Forelimb muscle (tissue), 1 donor: ENCODE data around the gene REXO5. TPM values are rescaled to one million over a fixed set of nuclear protein-coding genes. Genes with fewer than 3 reads are reported as not detected.

Experiments
- DNase-seq: peaks from one replicate; pipeline ENCODE4 v3.0.0-alpha.2; 2013; ENCODE audit warnings: low read depth
- polyA plus RNA-seq: library from polyadenylated mRNA; unstranded; fragments of 120-200 nt; gene quantifications from one replicate; pipeline ENCODE4 v1.2.1, GENCODE V29; 2013; ENCODE audit not compliant: insufficient read length

The REXO5 gene
- polyA plus RNA-seq, 1 donor: 5.7 TPM

DNA sequence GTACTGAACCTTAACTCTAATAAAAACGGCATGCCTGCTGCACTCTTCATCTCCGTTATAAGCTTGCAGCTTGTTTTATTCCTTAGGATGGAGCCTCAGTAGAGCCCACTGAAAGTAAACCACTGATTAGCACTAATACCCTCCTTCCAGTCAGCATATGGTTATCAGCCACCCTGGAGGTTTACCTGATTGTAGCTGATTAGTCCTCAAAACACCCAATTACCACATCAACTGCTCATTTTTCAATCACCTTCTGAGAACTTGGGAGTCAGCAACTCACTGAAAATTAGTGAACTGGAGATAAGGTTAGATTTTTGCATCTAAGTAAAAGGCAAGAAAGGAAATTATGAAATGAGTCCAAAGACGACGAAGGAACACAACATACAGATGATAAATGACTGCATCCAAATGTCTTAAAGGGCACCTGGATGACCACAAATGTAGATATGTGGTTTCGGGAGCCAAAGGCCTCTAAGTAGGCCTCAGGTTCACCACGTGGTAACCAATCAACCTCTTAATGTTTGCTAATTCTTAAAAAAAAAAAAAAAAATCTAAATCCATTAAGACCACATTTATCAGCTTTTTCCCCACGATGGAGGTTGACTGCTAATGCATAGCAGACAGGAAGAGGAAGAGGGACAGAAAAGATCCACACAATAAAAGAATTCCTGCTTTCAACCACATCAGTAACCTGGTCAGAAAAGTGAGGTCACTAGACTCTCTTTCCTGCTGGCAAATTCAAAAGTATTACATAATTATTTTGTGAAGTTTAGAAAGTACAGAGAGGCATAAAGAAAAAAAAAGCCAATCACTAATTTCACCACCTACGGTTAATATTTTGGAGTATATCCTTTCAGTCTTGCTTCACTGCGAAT lies 65.9 kb downstream of the REXO5 start:
- DNase-seq: no peak

DNA sequence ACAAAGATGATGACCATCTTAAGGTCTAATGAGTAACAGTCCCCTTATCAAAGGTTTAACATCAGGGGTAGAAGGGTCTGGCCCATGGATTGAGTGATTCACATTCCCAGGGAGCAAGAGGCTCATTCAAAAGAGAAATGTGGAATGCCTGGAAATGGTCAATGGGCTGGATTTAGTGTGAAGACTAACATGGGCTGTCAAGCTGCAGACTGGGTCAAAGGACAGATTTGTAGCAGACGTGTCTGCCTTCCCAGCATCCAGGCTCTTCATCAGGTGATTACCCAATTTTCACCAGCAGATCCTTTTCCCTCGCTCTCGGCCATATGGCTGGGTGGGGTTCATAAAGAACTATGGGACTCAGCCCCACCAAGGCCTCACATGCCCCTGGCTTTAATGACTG lies 67.0 kb downstream of the REXO5 start:
- DNase-seq: no peak

DNA sequence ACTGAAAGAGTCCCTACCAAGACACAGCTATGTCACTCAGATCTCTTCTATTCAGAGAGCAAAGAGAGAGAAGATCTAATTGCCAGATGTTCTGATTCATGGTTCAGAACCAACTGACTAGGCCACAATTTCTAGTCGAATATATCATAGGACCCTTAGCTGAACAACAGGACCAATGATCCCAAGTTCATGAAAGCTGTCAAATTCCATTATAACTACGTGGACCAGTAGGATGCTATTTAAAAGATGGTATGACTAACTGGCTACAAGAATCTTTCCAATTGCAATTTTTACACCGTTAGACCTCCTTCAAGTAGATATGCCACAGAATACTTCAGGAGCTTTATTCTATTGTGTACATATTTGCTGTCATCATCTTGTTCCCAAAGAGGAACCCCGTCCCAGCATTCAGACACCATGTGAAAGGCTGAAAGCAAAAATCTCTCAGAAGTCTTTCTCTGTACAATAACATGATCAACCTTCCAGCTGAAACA lies 67.8 kb downstream of the REXO5 start:
- DNase-seq: no peak

DNA sequence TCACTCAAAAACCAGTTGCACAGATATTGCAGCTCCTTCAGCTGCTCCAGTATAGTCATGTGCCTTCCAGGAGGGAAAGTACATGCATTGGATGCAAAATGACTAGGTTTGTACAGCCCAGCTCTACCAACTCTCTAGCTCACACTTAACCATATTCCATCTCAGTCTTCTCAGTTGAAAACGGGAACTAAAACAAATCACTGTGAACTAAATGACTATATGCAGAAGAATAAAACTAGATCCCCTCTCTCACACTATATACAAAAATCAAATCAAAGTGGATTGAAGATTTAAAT lies 69.0 kb downstream of the REXO5 start:
- no peak for DNase-seq

DNA sequence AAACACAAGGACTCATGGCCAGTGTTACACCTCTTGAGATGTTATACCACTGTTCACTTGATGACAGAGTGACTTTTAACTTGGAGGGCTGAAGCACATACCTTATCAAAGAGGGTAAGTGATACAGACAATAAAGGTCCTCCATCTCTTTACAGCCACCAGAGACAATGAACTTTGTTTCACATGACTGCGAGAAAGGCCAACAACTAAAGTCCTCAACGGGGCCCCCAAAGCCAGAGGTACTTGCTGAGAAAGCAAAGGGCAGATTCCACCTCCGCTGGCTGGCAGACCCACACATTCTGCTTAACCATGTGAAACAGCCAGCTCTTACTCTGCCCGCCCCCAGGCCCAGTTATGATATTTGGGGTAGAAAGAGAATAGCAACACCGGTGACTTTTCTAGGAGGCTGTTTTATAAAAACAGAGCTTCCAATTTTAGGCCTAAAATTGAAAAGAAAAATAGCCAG lies 72.4 kb downstream of the REXO5 start:
- no peak for DNase-seq

DNA sequence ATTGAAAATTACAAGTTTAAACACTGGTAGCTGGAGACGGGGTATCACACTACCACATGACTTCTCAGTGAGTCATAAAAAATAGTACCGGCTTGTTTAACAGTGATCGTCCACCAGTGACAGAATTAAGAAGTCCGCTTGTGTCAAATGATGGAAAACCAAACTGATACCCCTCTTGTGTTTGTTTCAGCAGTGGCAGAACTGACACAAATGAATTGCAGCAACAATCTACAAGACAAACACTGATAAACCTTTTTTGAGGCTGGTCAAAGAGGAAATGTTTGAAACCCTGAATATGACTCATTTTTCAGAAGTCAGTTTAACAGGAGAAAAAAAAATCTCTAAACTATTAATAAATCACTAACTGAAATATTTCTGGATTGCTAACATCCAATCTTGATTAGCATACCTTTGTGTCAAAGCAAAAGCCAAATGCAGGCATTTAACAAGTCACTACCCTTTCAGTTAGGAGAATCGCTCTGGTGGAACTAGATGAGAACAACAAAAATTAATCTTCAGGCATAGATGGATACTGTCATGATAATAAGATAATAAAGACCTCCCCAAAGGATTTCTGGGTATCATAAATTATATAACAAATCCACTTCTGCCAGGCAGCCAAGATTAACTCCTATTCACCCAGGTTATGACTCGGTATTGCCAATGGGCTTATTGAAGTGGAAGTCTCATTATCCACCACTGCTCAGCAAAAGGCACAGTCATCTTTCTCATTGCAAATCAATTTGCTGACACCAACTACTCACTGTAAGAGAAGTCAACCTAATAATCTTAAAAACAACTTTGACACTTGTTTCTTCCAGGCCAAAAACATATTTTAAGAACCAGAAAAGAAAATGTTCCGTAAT lies 73.1 kb downstream of the REXO5 start:
- no peak for DNase-seq

DNA sequence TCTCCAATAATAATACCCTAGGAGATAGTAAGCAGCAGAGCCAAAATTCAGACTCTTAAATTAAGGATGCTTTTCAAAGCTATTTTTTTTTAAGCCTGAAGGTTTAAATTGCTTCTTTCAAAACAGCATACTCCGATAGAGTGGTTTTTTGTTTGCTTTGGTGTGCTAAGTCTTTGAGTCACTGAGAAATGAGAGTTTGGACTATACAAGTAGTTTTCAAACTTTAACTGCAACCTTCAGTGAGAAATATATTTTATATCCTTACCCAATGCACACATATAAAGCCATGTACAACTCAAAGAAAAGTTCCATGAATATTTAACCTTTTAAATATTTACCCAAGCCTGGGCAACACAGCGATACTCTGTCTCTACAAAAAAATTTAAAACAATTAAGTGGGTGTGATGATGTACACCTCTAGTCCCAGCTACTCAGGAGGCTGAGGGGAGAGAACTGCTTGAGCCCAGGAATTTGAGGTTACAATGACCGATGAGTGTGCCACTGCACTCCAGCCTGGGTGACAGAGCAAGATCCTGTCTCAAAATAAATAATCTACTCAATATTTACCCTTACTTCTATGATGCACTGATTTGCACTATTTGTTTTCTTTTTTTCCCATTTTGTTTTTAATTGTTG lies 74.7 kb downstream of the REXO5 start:
- no peak for DNase-seq

DNA sequence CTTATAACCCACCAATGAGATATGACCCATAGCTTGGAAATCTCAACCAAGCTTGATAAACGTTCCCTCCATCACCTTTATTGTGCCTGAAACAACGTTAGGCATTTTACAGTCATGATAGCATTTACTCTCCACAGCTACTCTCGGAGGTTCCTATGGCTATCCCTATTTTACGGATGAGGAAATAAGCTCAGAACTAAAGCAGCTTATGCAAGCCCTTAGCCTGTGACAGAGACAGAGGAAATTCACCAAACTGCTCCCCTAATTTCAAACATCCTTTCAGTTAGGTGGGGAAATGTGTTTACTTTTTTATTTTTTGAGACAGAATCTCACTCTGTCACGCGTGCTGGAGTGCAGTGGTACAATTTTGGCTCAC lies 75.2 kb downstream of the REXO5 start:
- no peak for DNase-seq

DNA sequence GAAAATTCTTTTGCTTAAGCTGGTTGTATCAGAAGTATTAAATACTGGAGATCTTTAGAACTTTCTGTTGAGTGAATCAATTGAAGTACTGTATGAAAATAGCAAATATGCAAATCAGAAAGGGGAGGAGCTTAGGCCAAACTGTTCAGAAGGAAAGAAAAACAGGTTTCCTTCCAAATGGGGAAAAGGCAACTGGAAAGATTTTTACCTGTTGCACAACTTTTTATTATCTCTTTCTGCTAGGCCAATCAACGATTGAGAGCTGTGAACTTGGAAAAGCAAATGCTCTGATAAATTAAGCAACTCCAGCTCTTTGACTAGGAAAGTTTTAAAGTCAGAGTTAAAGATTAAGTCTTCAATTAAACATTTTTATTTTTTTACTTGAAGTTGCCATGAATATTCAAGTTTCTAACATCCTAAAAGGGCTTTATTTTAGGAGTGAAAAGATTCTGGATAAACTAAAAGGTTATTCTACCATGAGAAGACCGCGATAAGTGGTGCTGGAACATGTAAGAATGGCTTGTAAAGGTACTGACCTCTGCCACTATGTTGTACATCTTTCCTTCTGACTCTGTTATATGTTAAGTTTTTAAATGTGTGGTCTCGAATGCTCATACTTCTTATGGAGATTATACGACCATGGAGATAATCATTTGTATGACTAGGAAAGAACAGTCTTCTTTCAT lies 77.4 kb downstream of the REXO5 start:
- no peak for DNase-seq

DNA sequence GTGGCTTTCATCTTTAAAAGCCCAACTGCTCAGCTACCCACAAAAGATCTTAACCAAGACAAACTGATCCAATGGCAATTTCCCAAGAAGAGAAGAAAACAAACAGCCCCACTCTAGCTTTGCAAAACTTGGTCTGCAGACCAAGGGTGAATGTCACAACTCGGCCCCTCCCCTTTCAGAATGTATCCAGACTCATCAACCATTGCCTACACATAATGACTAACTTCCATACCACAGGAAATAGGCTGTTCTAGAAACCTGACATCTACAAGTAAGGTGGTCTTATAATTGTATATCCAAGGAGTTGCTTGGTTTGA lies 77.9 kb downstream of the REXO5 start:
- DNase-seq: no peak

DNA sequence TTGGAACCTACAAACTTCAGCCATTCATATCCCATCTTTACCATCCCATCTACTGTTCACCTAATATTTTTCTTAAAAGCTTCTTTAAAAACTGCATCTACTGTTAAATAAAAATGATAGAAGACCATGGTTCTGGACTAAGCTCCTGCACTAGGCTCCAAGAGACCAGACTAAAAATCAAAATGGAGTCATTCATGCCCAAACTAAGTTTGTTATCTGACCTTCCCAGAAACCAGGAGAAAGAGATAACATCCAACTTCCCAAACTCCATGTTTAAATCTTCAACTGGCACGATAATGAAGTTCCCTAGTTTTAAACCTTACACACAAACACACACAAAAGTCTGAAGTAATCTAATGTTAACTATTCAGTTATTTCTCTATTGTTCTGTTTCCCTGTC lies 80.0 kb downstream of the REXO5 start:
- no peak for DNase-seq

DNA sequence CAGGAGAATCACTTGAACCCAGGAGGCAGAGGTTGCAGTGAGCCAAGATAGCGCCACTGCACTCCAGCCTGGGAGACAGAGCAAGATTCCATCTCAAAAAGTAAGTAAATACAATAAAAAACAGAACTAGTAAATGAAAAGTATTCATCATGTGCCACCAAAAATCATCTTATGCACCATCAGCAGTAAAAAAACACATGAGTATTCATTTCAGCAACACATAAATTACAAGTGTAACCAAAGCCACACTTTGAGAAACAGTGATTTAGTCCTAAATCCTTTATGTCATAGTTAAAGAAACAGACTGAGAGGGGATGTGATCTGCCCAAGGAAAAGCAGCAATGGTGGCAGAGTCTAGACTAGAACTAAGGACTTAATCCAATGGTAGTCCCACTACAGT lies 80.9 kb downstream of the REXO5 start:
- DNase-seq: no peak

DNA sequence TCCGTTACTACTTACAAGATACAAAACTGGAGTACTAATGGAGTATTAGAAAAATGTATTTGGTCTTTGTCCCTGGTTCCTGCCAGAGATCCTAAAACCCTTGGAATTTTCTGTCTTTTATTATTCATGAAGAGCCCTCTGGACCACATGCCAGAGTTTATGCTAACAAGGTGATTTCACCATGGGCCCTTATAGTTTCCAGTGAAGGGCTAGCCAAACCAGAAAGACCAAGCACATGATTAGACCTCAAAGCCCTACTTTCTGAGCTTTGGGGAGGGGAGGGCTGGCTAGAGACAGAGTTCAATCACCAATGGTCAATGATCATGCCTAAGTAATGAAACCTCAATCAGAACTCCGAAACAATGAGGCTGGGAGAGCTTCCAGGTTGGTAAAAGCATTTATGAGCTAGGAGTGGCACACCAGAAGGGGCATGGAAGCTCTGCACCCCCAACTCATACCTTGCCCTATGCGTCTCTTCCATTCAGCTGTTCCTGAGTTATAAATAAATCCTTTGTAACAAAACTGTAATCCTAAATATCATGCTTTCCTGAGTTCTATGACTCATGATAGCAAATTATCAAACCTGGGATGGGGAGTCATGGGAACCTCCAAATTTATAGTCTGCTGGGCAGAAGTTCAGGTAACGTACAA lies 83.4 kb downstream of the REXO5 start:
- DNase-seq: no peak

DNA sequence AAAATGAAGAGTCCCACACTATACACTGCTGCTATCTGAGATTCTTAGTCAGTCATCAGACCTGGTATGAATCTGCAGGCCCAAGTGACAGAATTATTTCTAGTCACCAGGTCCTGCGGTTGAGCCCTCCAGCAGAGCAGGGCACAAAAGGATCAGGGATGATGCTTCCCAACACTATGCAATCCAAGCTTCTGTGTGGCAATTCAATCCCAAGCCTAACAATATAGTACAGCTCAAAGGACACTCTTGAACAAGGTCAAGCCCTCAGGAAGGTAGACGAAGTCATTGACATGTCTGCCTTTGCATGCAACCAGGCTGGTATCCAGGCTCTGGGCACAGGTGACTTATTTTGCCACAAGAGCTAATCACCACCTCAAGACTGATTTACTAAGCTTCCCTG lies 88.1 kb downstream of the REXO5 start:
- DNase-seq: no peak

DNA sequence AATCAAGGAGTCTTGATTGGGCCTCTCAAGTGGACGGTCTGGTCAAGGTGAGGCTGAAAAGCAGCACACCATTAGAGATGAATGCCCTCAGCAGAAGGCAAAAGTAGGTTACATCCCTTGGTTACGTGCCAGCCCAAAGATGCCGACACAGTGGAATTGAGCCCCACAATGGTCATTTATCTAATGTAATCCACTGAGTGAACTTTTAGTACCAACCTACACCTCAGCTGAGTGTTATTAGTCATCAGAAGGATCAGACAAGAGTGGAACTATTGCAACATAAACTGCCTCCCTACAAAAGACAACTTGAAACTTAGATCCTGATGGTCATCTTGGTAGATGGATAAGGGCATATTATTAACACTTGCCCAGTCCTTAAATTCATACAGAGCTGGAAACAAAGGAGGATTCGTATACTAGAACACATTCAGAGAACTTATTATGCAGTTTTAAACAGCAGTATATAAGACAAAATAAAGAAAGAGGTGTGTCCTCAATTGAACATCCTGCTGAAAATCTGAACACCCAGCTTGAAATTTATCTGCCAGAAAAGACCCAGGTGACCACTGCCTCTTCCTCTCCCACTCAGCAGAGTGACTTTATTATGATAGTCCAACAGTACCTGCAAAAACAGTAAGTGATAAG lies 91.0 kb downstream of the REXO5 start:
- no peak for DNase-seq

DNA sequence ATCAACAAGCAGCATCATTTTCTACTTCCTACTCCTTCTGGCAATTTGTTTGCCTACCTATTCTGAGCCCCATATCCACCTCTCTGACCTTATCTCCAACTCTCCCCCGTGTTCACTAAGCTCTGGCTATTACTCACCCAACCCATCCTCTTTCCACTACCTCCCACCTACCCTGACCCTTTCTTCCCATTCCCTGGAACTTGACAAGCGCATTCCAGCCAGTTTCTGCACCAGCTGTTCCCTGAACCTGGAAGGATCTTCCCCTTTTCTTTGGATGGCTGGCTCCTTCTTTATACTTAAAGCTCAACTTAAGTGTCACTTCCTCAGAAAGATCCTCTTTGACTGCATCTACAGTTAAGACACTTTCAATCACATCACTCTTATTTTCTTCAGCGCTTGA lies 91.6 kb downstream of the REXO5 start:
- DNase-seq: no peak

DNA sequence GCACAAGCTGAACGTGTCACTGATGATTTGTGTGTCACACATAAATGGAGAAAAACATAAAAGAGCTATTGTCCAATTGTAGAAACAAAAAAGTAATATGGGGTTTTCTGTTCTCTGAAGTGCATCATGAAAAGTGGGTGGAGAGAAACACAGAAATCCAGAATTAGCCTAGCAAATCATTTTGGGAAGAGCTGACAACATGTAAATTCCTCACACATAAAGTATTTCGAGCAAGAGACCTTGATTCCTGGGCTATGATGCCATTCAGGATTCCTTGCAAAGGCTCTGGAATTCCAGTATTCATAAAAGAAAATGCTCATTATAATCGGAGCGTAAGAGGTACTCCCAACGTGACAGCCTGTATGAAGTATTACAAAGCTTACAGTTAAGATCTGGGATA lies 92.7 kb downstream of the REXO5 start:
- no peak for DNase-seq
